Esophagus muscularis mucosa (tissue), 4 donors: Measurements from ENCODE around the gene CHCHD3. TPM values are rescaled to one million over a fixed set of nuclear protein-coding genes. Genes with fewer than 3 reads are reported as not detected.
A peak's percentile ranks its signal among the peaks of the same experiment; 100 is the strongest.

Experiments
- DNase-seq: peaks from one replicate; pipeline ENCODE4 v3.0.0-alpha.2; 2017; ENCODE audit errors: extremely low spot score
- H3K27ac ChIP-seq, 4 donors: fragments of 200-600 bp; sonication (generic); replicated peaks in 1 of 4; 1 replicate in 3 of 4; 2 replicates in 1 of 4; pipeline ENCODE4 v1.5.1; 2016 to 2019; ENCODE audit warnings: mild to moderate bottlenecking in 1 of 4
- H3K27me3 ChIP-seq, 4 donors: fragments of 200-600 bp; sonication (generic); one replicate each; pipeline versions ENCODE4 v1.5.1 to v1.6.0; 2016 to 2019
- H3K36me3 ChIP-seq, 4 donors: fragments of 200-600 bp; sonication (generic); one replicate each; pipeline ENCODE4 v1.5.1; 2016 to 2019
- H3K4me1 ChIP-seq, 4 donors: fragments of 200-600 bp; sonication (generic); one replicate each; pipeline ENCODE4 v1.5.1; 2016 to 2019
- H3K4me3 ChIP-seq, 4 donors: fragments of 200-600 bp; sonication (generic); 1 replicate in 2 of 4; 2 replicates in 2 of 4; pipeline ENCODE4 v1.5.1; 2016 to 2019; ENCODE audit warnings: mild to moderate bottlenecking in 4 of 4, moderate library complexity in 1 of 4
- H3K9me3 ChIP-seq, 4 donors: fragments of 200-600 bp; sonication (generic); 1 replicate in 3 of 4; 2 replicates in 1 of 4; pipeline ENCODE4 v1.5.1; 2016 to 2019
- CTCF ChIP-seq, 3 experiments: fragments of 200-600 bp in 2 of 3; fragments of 450-650 bp in 1 of 3; sonication (generic) in 2 of 3; IDR thresholded peaks; one replicate each; pipeline ENCODE4 v1.5.1; 2017 to 2019; ENCODE audit warnings: antibody characterized with exemption in 3 of 3, mild to moderate bottlenecking in 2 of 3, moderate library complexity in 1 of 3
- EP300 ChIP-seq: sonication (generic); formaldehyde crosslinking; IDR thresholded peaks from one replicate; pipeline ENCODE4 v1.6.1; 2017; ENCODE audit warnings: antibody characterized with exemption
- POLR2A ChIP-seq: fragments of 450-650 bp; IDR thresholded peaks from one replicate; pipeline ENCODE4 v1.6.1; 2017; ENCODE audit warnings: antibody characterized with exemption, moderate library complexity, mild to moderate bottlenecking, low read depth
- POLR2AphosphoS5 ChIP-seq, 2 donors: sonication (generic); formaldehyde crosslinking; IDR thresholded peaks; one replicate each; pipeline ENCODE4 v1.6.1; 2017; ENCODE audit warnings: antibody characterized with exemption in 2 of 2
- WGBS: methylation state at CpG from one replicate; pipeline ENCODE4 v1.1.5; 2018; 5-methylcytosine and 5-hydroxymethylcytosine counted together
- intact Hi-C: fragments of 100-400 bp; cut with DNase I; formaldehyde crosslinking; loops from one replicate; pipeline ENCODE4 v1.15.1; 2023
- total RNA-seq, 4 donors: library from RNA; depleted of rRNA; stranded (reverse); fragments of >200 nt; gene quantifications; one replicate each; pipeline versions ENCODE4 v1.1.0 to v1.2.1, GENCODE V29; 2016

The CHCHD3 gene
- total RNA-seq, 4 donors from 2014 or later = 58.6 to 74.3 (median 68.9) TPM

- no peaks in the 10 kb centered on the region for H3K27me3 ChIP-seq
- H3K9me3 ChIP-seq = no peaks in the 10 kb centered on the region
- no peaks in the 10 kb centered on the region for H3K36me3 ChIP-seq
- 91% methylated on average over 3 of the region's 3 CpGs for WGBS
- no peak overlapping the region for H3K27ac ChIP-seq
- DNase-seq = no peak
- no peak for TF ChIP-seq POLR2A
- no peak for TF ChIP-seq POLR2AphosphoS5 (IDR thresholded peaks at IDR 0.05)
- TF ChIP-seq EP300 = no peak
- TF ChIP-seq CTCF (IDR thresholded peaks at IDR 0.05) = no peak
- H3K4me3 ChIP-seq = no peak overlapping the region
- H3K4me1 ChIP-seq = no peaks in the 10 kb centered on the region
- intact Hi-C loops = no loop called here
Measured at GRCh38 chr7:133091943-133092464, 10.1 kb upstream of the CHCHD3 start.

DNA sequence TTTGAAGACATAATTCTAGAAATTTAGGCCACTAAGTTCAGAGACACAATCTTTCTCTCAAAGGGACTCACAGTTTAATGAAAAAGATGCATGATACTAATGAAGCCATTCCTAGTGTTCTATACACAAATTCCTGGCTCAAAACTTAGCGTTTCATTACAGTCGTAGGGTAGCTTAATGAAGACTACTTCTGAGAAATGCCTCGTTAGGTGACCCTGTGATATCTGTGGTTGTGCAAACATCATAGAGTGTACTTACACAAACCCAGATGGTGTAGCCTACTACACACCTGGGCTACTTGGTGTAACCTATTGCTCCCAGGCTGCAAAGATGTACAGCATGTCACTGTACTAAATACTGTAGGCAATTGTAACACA lies 488 bp upstream of the CHCHD3 start:
- H3K27ac ChIP-seq = peak overlapping the region in 2 of 4 donors; percentile 84 to 87
- intact Hi-C loops = loop anchor here (5.0 kb wide), 1 partner anchor 170 kb away; the partner anchor contains the start of gene EXOC4

GRCh38 chr7:133081119-133081598 lies 731 bp downstream of the CHCHD3 start:
- H3K9me3 ChIP-seq = no peaks in the 10 kb centered on the region
- H3K4me3 ChIP-seq = peak overlapping the region; percentile 81 to 96 (median 88)
- peaks cover 20 to 51% (median 34%) of the 10 kb centered on the region in 4 donors for H3K4me1 ChIP-seq
- TF ChIP-seq POLR2AphosphoS5 (IDR thresholded peaks at IDR 0.05) = no peak
- no peak for TF ChIP-seq EP300
- no peak for TF ChIP-seq CTCF (IDR thresholded peaks at IDR 0.05)
- no peak for TF ChIP-seq POLR2A
- WGBS = 7% methylated on average over 8 of the region's 8 CpGs
- H3K36me3 ChIP-seq = no peaks in the 10 kb centered on the region
- no peak for DNase-seq
- no peaks in the 10 kb centered on the region for H3K27me3 ChIP-seq
- intact Hi-C loops = loop anchor here (5.0 kb wide), 1 partner anchor 171 kb away; the partner anchor contains the start of gene EXOC4
- peak overlapping the region; percentile 83 to 87 (median 84) for H3K27ac ChIP-seq

More for the DNA sequence above, 488 bp upstream of the CHCHD3 start:
- Histone ChIP-seq H3K4me1 (peaks cover 20 to 38% (median 32%) of the 10 kb centered on the region in 4 donors), H3K27me3 (no peaks in the 10 kb centered on the region), H3K4me3 (peak overlapping the region; percentile 81 to 96 (median 88)), H3K36me3 (no peaks in the 10 kb centered on the region), H3K9me3 (no peaks in the 10 kb centered on the region)
- 94% methylated on average over 3 of the region's 3 CpGs for WGBS
- TF ChIP-seq POLR2A = no peak
- no peak for TF ChIP-seq CTCF (IDR thresholded peaks at IDR 0.05)
- no peak for TF ChIP-seq EP300
- no peak for TF ChIP-seq POLR2AphosphoS5 (IDR thresholded peaks at IDR 0.05)
- no peak for DNase-seq

- DNase-seq = no peak
- Histone ChIP-seq H3K27ac (no peak overlapping the region), H3K4me1 (peaks cover 23 to 54% (median 34%) of the 10 kb centered on the region in 4 donors), H3K4me3 (no peak overlapping the region), H3K9me3 (no peaks in the 10 kb centered on the region), H3K36me3 (no peaks in the 10 kb centered on the region), H3K27me3 (no peaks in the 10 kb centered on the region)
- TF ChIP-seq CTCF (IDR thresholded peaks at IDR 0.05) (no peak), POLR2AphosphoS5 (IDR thresholded peaks at IDR 0.05) (no peak), EP300 (no peak), POLR2A (no peak)
- intact Hi-C loops = no loop called here
- WGBS = 79% methylated on average over 5 of the region's 5 CpGs
Measured at GRCh38 chr7:133079296-133079695, 2.6 kb downstream of the CHCHD3 start.
